Naive thymus-derived CD4-positive, alpha-beta T cell (primary cell): Measurements from ENCODE around the gene EMX1. TPM values are rescaled to one million over a fixed set of nuclear protein-coding genes. Genes with fewer than 3 reads are reported as not detected.
A peak's percentile ranks its signal among the peaks of the same experiment; 100 is the strongest.

Experiments
- ATAC-seq: fragments of 150-1000 bp; cut with Tn5 transposase; 2 replicates; pipeline ENCODE4 v1.10.0; 2021; ENCODE audit warnings: mild to moderate bottlenecking, moderate library complexity
- CTCF ChIA-PET: fragments of 350-600 bp; sonication (Branson Sonifier 250); formaldehyde crosslinking; loops from one replicate; lab custom pipeline; 2021; ENCODE audit warnings: antibody characterized with exemption; lab: Charles Lee
- POLR2A ChIA-PET: fragments of 350-600 bp; sonication (Branson Sonifier 250); formaldehyde crosslinking; loops from one replicate; lab custom pipeline; 2021; ENCODE audit warnings: antibody characterized with exemption, inconsistent platforms; lab: Charles Lee
- DNase-seq, 9 donors: peaks; one replicate each; pipeline versions ENCODE4 v3.0.0 to v3.0.0-alpha.2; 2020 to 2022; ENCODE audit warnings: mixed read lengths in 1 of 9
- H3K27ac ChIP-seq: one replicate; pipeline ENCODE4 v1.7.0; 2013; ENCODE audit warnings: mild to moderate bottlenecking, low read depth, low read length, moderate library complexity
- H3K27me3 ChIP-seq, 2 donors: one replicate each; pipeline ENCODE4 v1.7.0; 2013; ENCODE audit warnings: low read length in 2 of 2, mild to moderate bottlenecking in 2 of 2, moderate library complexity in 2 of 2; ENCODE audit not compliant: control insufficient read depth in 2 of 2, insufficient read depth in 2 of 2
- H3K36me3 ChIP-seq, 3 experiments: 1 replicate in 2 of 3; 2 replicates in 1 of 3; pipeline ENCODE4 v1.7.0; 2013; ENCODE audit warnings: low read length in 3 of 3, mild to moderate bottlenecking in 3 of 3, moderate library complexity in 1 of 3; ENCODE audit not compliant: insufficient read depth in 3 of 3, control insufficient read depth in 2 of 3
- H3K4me1 ChIP-seq, 2 donors: one replicate each; pipeline ENCODE4 v1.7.0; 2013; ENCODE audit warnings: low read length in 2 of 2, mild to moderate bottlenecking in 2 of 2, moderate library complexity in 1 of 2; ENCODE audit not compliant: control insufficient read depth in 2 of 2, insufficient read depth in 2 of 2
- H3K4me3 ChIP-seq: 2 replicates; pipeline ENCODE4 v1.7.0; 2013; ENCODE audit warnings: mild to moderate bottlenecking, low read length
- H3K9me3 ChIP-seq, 3 experiments: 1 replicate in 2 of 3; 2 replicates in 1 of 3; pipeline ENCODE4 v1.7.0; 2013; ENCODE audit warnings: low read length in 3 of 3; ENCODE audit not compliant: control insufficient read depth in 2 of 3
- H3K27ac Mint-ChIP-seq, 9 donors: one replicate each; pipeline ENCODE4 v1.8.0; 2020 to 2022; ENCODE audit warnings: mixed read lengths in 9 of 9, mild to moderate bottlenecking in 8 of 9, moderate library complexity in 5 of 9, inconsistent platforms in 2 of 9
- H3K27me3 Mint-ChIP-seq, 5 donors: one replicate each; pipeline ENCODE4 v1.8.0; 2021 to 2022; ENCODE audit warnings: mixed read lengths in 5 of 5, mild to moderate bottlenecking in 1 of 5
- H3K36me3 Mint-ChIP-seq, 5 donors: one replicate each; pipeline ENCODE4 v1.8.0; 2020 to 2022; ENCODE audit warnings: mixed read lengths in 5 of 5, mild to moderate bottlenecking in 3 of 5, inconsistent platforms in 1 of 5
- H3K4me1 Mint-ChIP-seq, 7 donors: one replicate each; pipeline ENCODE4 v1.8.0; 2020 to 2022; ENCODE audit warnings: mixed read lengths in 7 of 7, mild to moderate bottlenecking in 3 of 7, inconsistent platforms in 1 of 7
- H3K4me3 Mint-ChIP-seq, 10 donors: one replicate each; pipeline ENCODE4 v1.8.0; 2020 to 2022; ENCODE audit warnings: mild to moderate bottlenecking in 10 of 10, mixed read lengths in 10 of 10, moderate library complexity in 6 of 10, inconsistent platforms in 2 of 10
- H3K9me3 Mint-ChIP-seq, 11 donors: one replicate each; pipeline ENCODE4 v1.8.0; 2020 to 2022; ENCODE audit warnings: mixed read lengths in 11 of 11, mild to moderate bottlenecking in 4 of 11, inconsistent platforms in 1 of 11, moderate library complexity in 1 of 11
- intact Hi-C, 2 donors: fragments of 100-400 bp; cut with micrococcal nuclease; formaldehyde crosslinking; loops; one replicate each; pipeline ENCODE4 v1.15.1; 2023
- polyA plus RNA-seq, 2 donors: library from polyadenylated mRNA; unstranded; fragments of 300-500 nt; fragmentation: Illumina TruSeq; gene quantifications; one replicate each; pipeline ENCODE4 v1.2.3, GENCODE V29; 2021
- total RNA-seq, 6 experiments: library from RNA in 5 of 6; stranded (reverse) in 5 of 6; gene quantifications; 1 replicate in 5 of 6; 2 replicates in 1 of 6; pipeline ENCODE4 v1.2.3 and lab custom pipeline; 2021 to 2026

EMX1 gene
- total and polyA plus RNA-seq, 7 experiments from 2014 or later, result not detected

DNA sequence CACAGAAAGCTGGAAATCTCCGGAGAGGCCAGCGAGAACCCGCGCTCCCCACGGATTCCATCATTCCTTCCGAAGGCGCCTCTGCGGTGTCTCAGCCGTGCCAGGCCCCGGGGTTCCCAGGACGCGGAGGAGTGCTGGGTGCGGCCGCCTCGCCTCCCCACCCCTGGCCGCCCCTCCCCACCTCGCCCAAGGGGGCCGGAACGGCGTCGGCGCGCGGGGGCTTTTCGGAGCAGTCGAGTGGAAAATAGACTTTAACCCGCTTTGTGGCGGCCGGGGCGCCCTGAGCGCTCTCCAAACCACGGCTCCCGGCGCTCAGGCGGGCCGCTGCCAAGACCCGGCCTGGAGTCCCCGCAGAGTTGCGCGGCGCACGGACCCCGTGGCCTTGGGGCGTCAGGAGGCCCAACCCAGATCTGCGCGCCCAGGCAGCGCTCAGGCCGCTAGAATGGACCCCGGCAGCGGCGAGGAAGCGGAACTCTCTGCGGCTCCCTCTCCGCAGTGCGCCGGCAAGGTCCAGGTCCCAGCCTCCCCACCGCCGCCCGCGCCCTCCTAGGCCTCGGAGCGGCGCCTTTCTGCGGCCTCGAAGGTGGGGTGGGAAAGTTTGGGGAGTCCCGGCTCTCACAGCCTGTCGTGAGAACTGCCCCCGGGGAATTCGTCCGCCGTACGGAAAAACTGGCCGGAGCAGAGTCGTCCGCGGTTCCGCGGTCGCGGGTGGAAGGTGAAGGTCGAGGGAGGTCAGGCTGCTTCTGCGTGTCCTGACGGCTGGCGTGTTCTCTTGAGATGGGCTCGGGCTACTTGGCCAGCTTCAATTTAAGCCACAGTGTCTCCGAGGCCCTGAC, 1.2 kb upstream of the EMX1 start:
- Mint-ChIP-seq H3K4me1 (peaks cover 8 to 32% (median 28%) of the 10 kb centered on the region in 7 donors), H3K4me3 (peak overlapping the region; percentile 56 to 89 (median 82)), H3K9me3 (peaks cover 0 to 5% (median 0%) of the 10 kb centered on the region in 11 donors), H3K36me3 (no peaks in the 10 kb centered on the region), H3K27me3 (peaks cover 57 to 83% (median 58%) of the 10 kb centered on the region in 5 donors), H3K27ac (no peak overlapping the region)
- Histone ChIP-seq H3K27ac (no peak overlapping the region), H3K27me3 (peaks cover 17 to 44% of the 10 kb centered on the region in 2 donors), H3K9me3 (no peaks in the 10 kb centered on the region), H3K4me3 (peak overlapping the region; percentile 47), H3K4me1 (peaks cover 13 to 31% of the 10 kb centered on the region in 2 donors), H3K36me3 (no peaks in the 10 kb centered on the region)
- ChIA-PET CTCF (interaction anchor here (0.5 kb wide), 1 partner anchor 52 kb away, joined by 3 read pairs; no protein-coding TSS in a partner anchor), POLR2A (no interaction called here)
- DNase-seq (peak in 7 of 9 donors; percentile 27 to 53 (median 41)), ATAC-seq (peak; percentile 62)
- intact Hi-C loops, result loop anchor here (1.0 to 5.0 kb wide), 3 partner anchors 54 to 769 kb away; partner anchors contain the start of genes CYP26B1 (in 1 of the 2) and SFXN5 (in 1 of the 2)

- H3K27me3 Mint-ChIP-seq, result peaks cover 56 to 83% (median 59%) of the 10 kb centered on the region in 5 donors
- DNase-seq, result peak in 1 of 9 donors; percentile 27
- POLR2A ChIA-PET, result no interaction called here
- H3K27ac Mint-ChIP-seq, result peak overlapping the region in 3 of 9 donors; percentile 5 to 45 (median 38)
- Histone ChIP-seq H3K27ac (no peak overlapping the region), H3K27me3 (peaks cover 17 to 50% of the 10 kb centered on the region in 2 donors), H3K4me1 (peaks cover 13 to 31% of the 10 kb centered on the region in 2 donors), H3K36me3 (no peaks in the 10 kb centered on the region), H3K4me3 (peak overlapping the region; percentile 47), H3K9me3 (no peaks in the 10 kb centered on the region)
- ATAC-seq, result no peak
- H3K9me3 Mint-ChIP-seq, result peaks cover 0 to 5% (median 0%) of the 10 kb centered on the region in 11 donors
- no peaks in the 10 kb centered on the region for H3K36me3 Mint-ChIP-seq
- H3K4me1 Mint-ChIP-seq, result peaks cover 8 to 32% (median 28%) of the 10 kb centered on the region in 7 donors
- intact Hi-C loops, result loop anchor here (1.0 to 5.0 kb wide), 3 partner anchors 54 to 769 kb away; partner anchors contain the start of genes CYP26B1 (in 1 of the 2) and SFXN5 (in 1 of the 2)
- peak overlapping the region; percentile 69 to 89 (median 82) for H3K4me3 Mint-ChIP-seq
- CTCF ChIA-PET, result interaction anchor here (0.5 kb wide), 1 partner anchor 51 kb away, joined by 3 read pairs; no protein-coding TSS in a partner anchor
Measured at GRCh38 chr2:72916743-72917137, 579 bp upstream of the EMX1 start.

GRCh38 chr2:72917877-72918553, 696 bp downstream of the EMX1 start:
- POLR2A ChIA-PET, result no interaction called here
- Mint-ChIP-seq H3K27ac (no peak overlapping the region), H3K27me3 (peaks cover 59 to 85% (median 61%) of the 10 kb centered on the region in 5 donors), H3K36me3 (no peaks in the 10 kb centered on the region), H3K4me3 (peak overlapping the region in 7 of 10 donors; percentile 48 to 80 (median 71)), H3K9me3 (peaks cover 0 to 5% (median 0%) of the 10 kb centered on the region in 11 donors), H3K4me1 (peaks cover 8 to 32% (median 28%) of the 10 kb centered on the region in 7 donors)
- Histone ChIP-seq H3K36me3 (no peaks in the 10 kb centered on the region), H3K4me3 (no peak overlapping the region), H3K4me1 (peaks cover 13 to 31% of the 10 kb centered on the region in 2 donors), H3K9me3 (no peaks in the 10 kb centered on the region), H3K27ac (no peak overlapping the region), H3K27me3 (peaks cover 17 to 54% of the 10 kb centered on the region in 2 donors)
- ATAC-seq (no peak), DNase-seq (peak in 3 of 9 donors; percentile 4 to 39 (median 20))
- CTCF ChIA-PET, result no interaction called here
- intact Hi-C loops, result loop anchor here in 1 of 2 donors (1.0 to 5.0 kb wide), 3 partner anchors 8 to 771 kb away; partner anchors contain the start of gene CYP26B1

DNA sequence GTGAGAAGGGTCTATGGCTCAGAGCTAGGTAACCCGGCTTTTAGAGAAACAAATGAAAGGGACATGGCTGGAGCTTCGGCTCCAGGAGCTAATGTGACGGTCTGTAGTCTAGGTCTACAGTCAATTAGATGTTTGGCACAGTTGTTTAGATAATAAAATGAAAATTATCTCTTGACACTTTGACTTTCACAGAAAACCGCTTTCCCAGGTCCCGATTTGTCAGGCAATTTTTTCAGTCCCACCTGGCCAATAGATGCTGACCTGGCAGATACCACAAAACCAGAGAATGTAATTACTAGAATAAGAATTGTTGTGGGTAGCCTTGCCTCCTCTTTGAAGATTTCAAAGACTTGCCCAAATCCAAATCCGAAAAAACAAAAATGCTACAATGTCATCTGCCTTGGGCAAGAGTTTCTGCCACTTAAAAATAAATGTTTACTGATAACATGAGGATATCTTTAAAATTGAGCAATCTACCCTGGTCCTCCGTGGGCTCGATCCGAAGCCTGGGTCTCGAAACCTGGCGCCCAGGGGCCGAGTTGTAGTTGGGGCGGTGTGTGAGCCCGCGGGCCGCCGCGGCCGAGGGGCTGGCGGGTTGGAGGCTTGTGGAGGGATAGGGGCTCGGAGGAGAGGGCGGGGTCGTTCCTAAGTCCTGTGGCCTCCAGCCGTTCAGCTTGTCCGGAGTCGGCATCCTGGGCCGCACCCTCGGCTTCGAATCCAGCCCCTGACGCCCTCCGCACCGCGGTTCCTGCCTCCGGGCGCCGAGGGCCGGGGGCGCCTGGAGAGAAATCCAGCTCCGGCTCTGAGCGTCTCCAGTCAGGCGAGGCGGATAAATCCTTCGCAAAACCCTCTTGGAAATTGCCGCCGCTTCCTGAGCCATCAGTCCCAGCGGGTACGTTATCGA, 2.3 kb downstream of the EMX1 start:
- CTCF ChIA-PET, result no interaction called here
- DNase-seq (no peak), ATAC-seq (no peak)
- H3K4me1 ChIP-seq, result peaks cover 13 to 29% of the 10 kb centered on the region in 2 donors
- H3K4me1 Mint-ChIP-seq, result peaks cover 6 to 31% (median 25%) of the 10 kb centered on the region in 7 donors
- H3K36me3 Mint-ChIP-seq, result no peaks in the 10 kb centered on the region
- H3K27ac Mint-ChIP-seq, result peak overlapping the region in 1 of 9 donors; percentile 49
- H3K27me3 ChIP-seq, result peaks cover 17 to 50% of the 10 kb centered on the region in 2 donors
- no peak overlapping the region for H3K4me3 ChIP-seq
- no peak overlapping the region for H3K27ac ChIP-seq
- no peaks in the 10 kb centered on the region for H3K36me3 ChIP-seq
- intact Hi-C loops, result loop anchor here in 1 of 2 donors (5.0 kb wide), 2 partner anchors 57 to 772 kb away; partner anchors contain the start of gene CYP26B1
- POLR2A ChIA-PET, result no interaction called here
- H3K9me3 Mint-ChIP-seq, result peaks cover 0 to 3% (median 0%) of the 10 kb centered on the region in 11 donors
- peaks cover 47 to 80% (median 55%) of the 10 kb centered on the region in 5 donors for H3K27me3 Mint-ChIP-seq
- no peaks in the 10 kb centered on the region for H3K9me3 ChIP-seq
- H3K4me3 Mint-ChIP-seq, result peak overlapping the region in 9 of 10 donors; percentile 20 to 80 (median 67)

DNA sequence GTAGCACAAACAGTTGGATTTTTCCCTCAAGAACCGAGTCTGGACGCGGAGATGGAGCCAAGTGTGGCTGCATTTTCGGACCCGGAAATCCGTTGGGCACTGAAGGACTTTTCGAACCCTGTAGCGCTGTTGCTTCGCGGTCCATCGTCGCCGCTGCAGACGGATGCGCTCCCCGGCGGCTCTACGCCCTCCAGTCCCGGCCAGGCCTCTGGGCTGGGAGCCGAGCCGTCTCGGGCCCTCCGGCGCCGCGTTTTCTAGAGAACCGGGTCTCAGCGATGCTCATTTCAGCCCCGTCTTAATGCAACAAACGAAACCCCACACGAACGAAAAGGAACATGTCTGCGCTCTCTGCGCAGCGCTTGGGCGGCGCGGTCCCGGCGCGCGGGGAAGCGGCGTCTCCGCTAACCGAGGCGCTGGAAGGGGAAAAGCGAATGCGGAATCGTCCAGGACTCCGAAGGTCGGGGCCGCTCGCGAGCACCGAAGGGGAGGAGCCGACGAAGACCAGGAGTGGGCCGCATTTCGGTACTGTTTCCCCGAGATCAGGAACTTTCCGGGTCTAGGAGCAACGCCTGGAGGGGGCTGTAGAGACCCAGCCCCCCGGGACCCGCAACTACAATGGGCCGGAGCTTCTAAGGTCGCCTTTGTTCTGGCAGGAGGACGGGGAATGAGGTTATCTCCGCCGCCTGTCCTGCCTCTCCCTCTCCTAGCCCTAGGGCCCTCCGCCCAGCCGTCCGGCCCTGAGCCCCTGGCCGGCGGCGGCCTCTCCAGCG, 3.2 kb downstream of the EMX1 start:
- Mint-ChIP-seq H3K27me3 (peaks cover 39 to 80% (median 47%) of the 10 kb centered on the region in 5 donors), H3K4me1 (peaks cover 0 to 22% (median 18%) of the 10 kb centered on the region in 7 donors), H3K36me3 (no peaks in the 10 kb centered on the region), H3K9me3 (peaks cover 0 to 3% (median 0%) of the 10 kb centered on the region in 11 donors), H3K4me3 (peak overlapping the region in 9 of 10 donors; percentile 35 to 71 (median 53)), H3K27ac (no peak overlapping the region)
- no peak overlapping the region for H3K27ac ChIP-seq
- POLR2A ChIA-PET, result no interaction called here
- H3K4me1 ChIP-seq, result peaks cover 13 to 20% of the 10 kb centered on the region in 2 donors
- H3K36me3 ChIP-seq, result no peaks in the 10 kb centered on the region
- ATAC-seq (no peak), DNase-seq (peak in 2 of 9 donors; percentile 19 to 33)
- H3K27me3 ChIP-seq, result peaks cover 17 to 46% of the 10 kb centered on the region in 2 donors
- CTCF ChIA-PET, result no interaction called here
- no peaks in the 10 kb centered on the region for H3K9me3 ChIP-seq
- no peak overlapping the region for H3K4me3 ChIP-seq
- intact Hi-C loops, result no loop called here
